Natural killer cell (primary cell): ENCODE data around the gene PPP2R5C. TPM values are rescaled to one million over a fixed set of nuclear protein-coding genes. Genes with fewer than 3 reads are reported as not detected.
A peak's percentile ranks its signal among the peaks of the same experiment; 100 is the strongest.
"Not testable (repeated sequence)": the region's sequence is repeated elsewhere in the genome, so short reads cannot be mapped to it uniquely, and the experiment has no call there.

Source experiments
- ATAC-seq, 3 donors: fragments of 150-1000 bp in 2 of 3; fragments of 200-7000 bp in 1 of 3; cut with Tn5 transposase; 1 replicate in 1 of 3; 2 replicates in 2 of 3; pipeline ENCODE4 v1.10.0; 2021; ENCODE audit warnings: mild to moderate bottlenecking in 2 of 3, moderate library complexity in 2 of 3
- DNase-seq, 2 donors: peaks; one replicate each; pipeline versions ENCODE4 v3.0.0 to v3.0.0-alpha.2; 2013 to 2021; ENCODE audit warnings: mixed read lengths in 1 of 2
- H3K27ac ChIP-seq: one replicate; pipeline ENCODE4 v1.5.1; 2013; ENCODE audit warnings: mild to moderate bottlenecking, low read length
- H3K27me3 ChIP-seq: one replicate; pipeline ENCODE4 v1.6.1; 2013; ENCODE audit warnings: low read length; ENCODE audit not compliant: control insufficient read depth, insufficient read depth
- H3K36me3 ChIP-seq: one replicate; pipeline ENCODE4 v1.6.1; 2013; ENCODE audit warnings: low read length; ENCODE audit not compliant: control insufficient read depth, insufficient read depth
- H3K4me1 ChIP-seq: one replicate; pipeline ENCODE4 v1.6.1; 2013; ENCODE audit warnings: low read length; ENCODE audit not compliant: control insufficient read depth, insufficient read depth
- H3K4me3 ChIP-seq: one replicate; pipeline ENCODE4 v1.5.1; 2013; ENCODE audit warnings: low read length
- H3K9me3 ChIP-seq: one replicate; pipeline ENCODE4 v1.6.1; 2013; ENCODE audit warnings: low read length; ENCODE audit not compliant: control insufficient read depth, insufficient read depth
- H3K27ac Mint-ChIP-seq, 2 donors: one replicate each; pipeline ENCODE4 v1.8.0; 2022; ENCODE audit warnings: mild to moderate bottlenecking in 2 of 2, mixed read lengths in 2 of 2, moderate library complexity in 1 of 2
- H3K27me3 Mint-ChIP-seq, 2 donors: one replicate each; pipeline ENCODE4 v1.8.0; 2022; ENCODE audit warnings: low read depth in 2 of 2, mixed read lengths in 2 of 2
- H3K36me3 Mint-ChIP-seq: one replicate; pipeline ENCODE4 v1.8.0; 2022; ENCODE audit warnings: mixed read lengths
- H3K4me1 Mint-ChIP-seq, 2 donors: one replicate each; pipeline ENCODE4 v1.8.0; 2022; ENCODE audit warnings: mixed read lengths in 2 of 2
- H3K4me3 Mint-ChIP-seq: one replicate; pipeline ENCODE4 v1.8.0; 2022; ENCODE audit warnings: mild to moderate bottlenecking, moderate library complexity, mixed read lengths
- H3K9me3 Mint-ChIP-seq, 2 donors: one replicate each; pipeline ENCODE4 v1.8.0; 2022; ENCODE audit warnings: mixed read lengths in 2 of 2
- CTCF ChIP-seq: fragments of 200-600 bp; IDR thresholded peaks from one replicate; pipeline ENCODE4 v1.8.0; 2022; ENCODE audit warnings: antibody characterized with exemption
- WGBS: methylation state at CpG from one replicate; pipeline ENCODE4 v1.1.7; 2013; ENCODE audit warnings: missing lambda C conversion rate; ENCODE audit not compliant: insufficient coverage; 5-methylcytosine and 5-hydroxymethylcytosine counted together
- intact Hi-C: fragments of 100-400 bp; cut with micrococcal nuclease; formaldehyde crosslinking; loops from one replicate; pipeline ENCODE4 v1.14.2; 2022
- total RNA-seq, 4 donors: library from RNA; stranded (reverse); fragments of 120-200 nt in 1 of 4; gene quantifications; one replicate each; pipeline versions ENCODE4 v1.2.3 to v1.2.4, GENCODE V29; 2013 to 2022

Gene PPP2R5C
- total RNA-seq, 3 donors from 2014 or later (not counting 1 experiment from before 2014, with no cell fraction given): 716 to 779 (median 736) TPM

GRCh38 chr14:101721951-101722661 lies 39.4 kb upstream of the PPP2R5C start:
- no peaks in the 10 kb centered on the region for H3K27me3 ChIP-seq
- WGBS: 8% methylated on average over 18 of the region's 21 CpGs
- DNase-seq (peak; percentile 72 to 95), ATAC-seq (peak; percentile 55 to 81 (median 70))
- Mint-ChIP-seq H3K36me3 (no peaks in the 10 kb centered on the region), H3K27ac (peak overlapping the region; percentile 96 to 100), H3K9me3 (no peaks in the 10 kb centered on the region), H3K4me1 (peaks cover 70 to 72% of the 10 kb centered on the region in 2 donors), H3K27me3 (no peaks in the 10 kb centered on the region), H3K4me3 (peak overlapping the region; percentile 90)
- intact Hi-C loops: loop anchor here (1.0 to 10.0 kb wide), 4 partner anchors 9 to 1647 kb away; no protein-coding TSS in a partner anchor
- TF ChIP-seq CTCF: no peak
- H3K4me1 ChIP-seq: peaks cover 76% of the 10 kb centered on the region
- no peaks in the 10 kb centered on the region for H3K36me3 ChIP-seq
- H3K27ac ChIP-seq: peak overlapping the region; percentile 95
- no peaks in the 10 kb centered on the region for H3K9me3 ChIP-seq
- H3K4me3 ChIP-seq: peak overlapping the region; percentile 10

- no peaks in the 10 kb centered on the region for H3K36me3 Mint-ChIP-seq
- H3K9me3 Mint-ChIP-seq: no peaks in the 10 kb centered on the region
- ATAC-seq (no peak), DNase-seq (peak; percentile 17 to 53)
- TF ChIP-seq CTCF: no peak
- H3K36me3 ChIP-seq: no peaks in the 10 kb centered on the region
- H3K4me1 ChIP-seq: peaks cover 70% of the 10 kb centered on the region
- no peaks in the 10 kb centered on the region for H3K27me3 ChIP-seq
- H3K4me3 Mint-ChIP-seq: peak overlapping the region; percentile 75
- peaks cover 70 to 72% of the 10 kb centered on the region in 2 donors for H3K4me1 Mint-ChIP-seq
- no peaks in the 10 kb centered on the region for H3K9me3 ChIP-seq
- intact Hi-C loops: loop anchor here (2.0 to 10.0 kb wide), 3 partner anchors 96 to 1648 kb away; no protein-coding TSS in a partner anchor
- peak overlapping the region; percentile 96 to 100 for H3K27ac Mint-ChIP-seq
- no peak overlapping the region for H3K4me3 ChIP-seq
- 98% methylated on average over 3 of the region's 8 CpGs for WGBS
- H3K27ac ChIP-seq: peak overlapping the region; percentile 95
- H3K27me3 Mint-ChIP-seq: no peaks in the 10 kb centered on the region
These were observed 38.4 kb upstream of the PPP2R5C start for GRCh38 chr14:101723061-101723595.

GRCh38 chr14:101725652-101726051 lies 35.9 kb upstream of the PPP2R5C start:
- not testable (repeated sequence) for H3K4me3 ChIP-seq

GRCh38 chr14:101726295-101726953 lies 35.1 kb upstream of the PPP2R5C start:
- Mint-ChIP-seq H3K4me3 (peak overlapping the region; percentile 70), H3K27me3 (no peaks in the 10 kb centered on the region), H3K4me1 (peaks cover 72 to 79% of the 10 kb centered on the region in 2 donors), H3K36me3 (no peaks in the 10 kb centered on the region), H3K9me3 (no peaks in the 10 kb centered on the region), H3K27ac (peak overlapping the region; percentile 88)
- H3K9me3 ChIP-seq: no peaks in the 10 kb centered on the region
- H3K27ac ChIP-seq: peak overlapping the region; percentile 45
- H3K36me3 ChIP-seq: no peaks in the 10 kb centered on the region
- no peak overlapping the region for H3K4me3 ChIP-seq
- DNase-seq (peak; percentile 52 to 66), ATAC-seq (peak; percentile 53 to 68 (median 54))
- H3K4me1 ChIP-seq: peaks cover 52% of the 10 kb centered on the region
- WGBS: 66% methylated on average over 14 of the region's 14 CpGs
- intact Hi-C loops: loop anchor here (1.0 to 10.0 kb wide), 4 partner anchors 13 to 1652 kb away; no protein-coding TSS in a partner anchor
- TF ChIP-seq CTCF: no peak
- H3K27me3 ChIP-seq: no peaks in the 10 kb centered on the region

More at GRCh38 chr14:101725652-101726051, 35.9 kb upstream of the PPP2R5C start:
- peak overlapping the region; percentile 45 for H3K27ac ChIP-seq
- Mint-ChIP-seq H3K27ac (peak overlapping the region; percentile 88), H3K4me3 (peak overlapping the region; percentile 70), H3K4me1 (peaks cover 72 to 75% of the 10 kb centered on the region in 2 donors)
- H3K9me3 ChIP-seq, H3K9me3 Mint-ChIP-seq, H3K27me3 Mint-ChIP-seq, H3K36me3 ChIP-seq, H3K36me3 Mint-ChIP-seq, H3K27me3 ChIP-seq: not testable (repeated sequence)
- DNase-seq (peak; percentile 27 to 45), ATAC-seq (peak in 1 of 3 donors; percentile 0)
- intact Hi-C loops: loop anchor here (1.0 to 10.0 kb wide), 4 partner anchors 12 to 1651 kb away; no protein-coding TSS in a partner anchor
- peaks cover 51% of the 10 kb centered on the region for H3K4me1 ChIP-seq
- 93% methylated on average over 7 of the region's 7 CpGs for WGBS
